OCI-LY7 (cell line): Measurements from ENCODE around the gene MRPS18C. TPM values are rescaled to one million over a fixed set of nuclear protein-coding genes. Genes with fewer than 3 reads are reported as not detected.
"Not testable (repeated sequence)": the region's sequence is repeated elsewhere in the genome, so short reads cannot be mapped to it uniquely, and the experiment has no call there.

Experiments
- BruUV-seq: library from RNA; stranded (reverse); fragments of 400-500 nt; replicated peaks from 2 replicates; lab custom pipeline; 2021; lab: Mats Ljungman, UMichigan
- CTCF ChIA-PET: fragments of 300-600 bp; sonication (Branson Sonifier 250); formaldehyde crosslinking; loops from one replicate; lab custom pipeline; 2022; ENCODE audit warnings: antibody characterized with exemption; ENCODE audit not compliant: unreplicated experiment; lab: Charles Lee
- POLR2A ChIA-PET: fragments of 300-600 bp; sonication (Branson Sonifier 250); formaldehyde crosslinking; loops from one replicate; lab custom pipeline; 2022; ENCODE audit warnings: antibody characterized with exemption; lab: Charles Lee
- DNase-seq: peaks from one replicate; pipeline ENCODE4 v3.0.0-alpha.2; 2015; ENCODE audit warnings: low spot score
- H2AFZ ChIP-seq: fragments of 200-600 bp; sonication (generic), shearing (Covaris generic); 2 replicates; pipeline ENCODE4 v1.6.1; 2014; ENCODE audit warnings: mild to moderate bottlenecking, antibody characterized with exemption, low read length, moderate library complexity
- H3K27ac ChIP-seq: fragments of 200-600 bp; sonication (generic); 2 replicates; pipeline ENCODE4 v1.5.1; 2014; ENCODE audit warnings: mixed run types, low read depth, mild to moderate bottlenecking, moderate library complexity, low read length, inconsistent platforms; ENCODE audit not compliant: poor library complexity, severe bottlenecking
- H3K36me3 ChIP-seq: fragments of 200-600 bp; sonication (generic); 2 replicates; pipeline ENCODE4 v1.6.1; 2014; ENCODE audit warnings: mild to moderate bottlenecking, antibody characterized with exemption, low read length, moderate library complexity, mixed read lengths; ENCODE audit not compliant: insufficient read depth
- H3K4me1 ChIP-seq: fragments of 200-600 bp; sonication (generic); 2 replicates; pipeline ENCODE4 v1.5.1; 2014; ENCODE audit warnings: mild to moderate bottlenecking, low read length; ENCODE audit not compliant: insufficient read depth, poor library complexity, severe bottlenecking
- H3K4me2 ChIP-seq: fragments of 200-600 bp; sonication (generic); 2 replicates; pipeline ENCODE4 v1.6.1; 2014; ENCODE audit warnings: mild to moderate bottlenecking, low read length
- H3K4me3 ChIP-seq: fragments of 200-600 bp; sonication (generic); 2 replicates; pipeline ENCODE4 v1.5.1; 2014; ENCODE audit warnings: mild to moderate bottlenecking, low read depth, low read length; ENCODE audit not compliant: poor library complexity, severe bottlenecking
- H3K79me2 ChIP-seq: fragments of 200-600 bp; sonication (generic); 2 replicates; pipeline ENCODE4 v1.6.1; 2016; ENCODE audit warnings: low read depth, mild to moderate bottlenecking, low read length, moderate library complexity, mixed read lengths; ENCODE audit not compliant: insufficient read depth
- H3K9me2 ChIP-seq: fragments of 200-600 bp; sonication (generic); 2 replicates; pipeline ENCODE4 v1.6.1; 2016; ENCODE audit warnings: mild to moderate bottlenecking, low read length, mixed read lengths; ENCODE audit not compliant: insufficient read depth
- H3K9me3 ChIP-seq: fragments of 200-600 bp; sonication (generic); 2 replicates; pipeline ENCODE4 v1.6.1; 2014; ENCODE audit warnings: mild to moderate bottlenecking, mixed run types, low read length, mixed read lengths
- H4K20me1 ChIP-seq: fragments of 200-600 bp; sonication (generic); 2 replicates; pipeline ENCODE4 v1.6.1; 2014; ENCODE audit warnings: mild to moderate bottlenecking, antibody characterized with exemption, low read length, moderate library complexity, mixed read lengths; ENCODE audit not compliant: insufficient read depth
- EZH2phosphoT487 ChIP-seq: fragments of 200-600 bp; sonication (generic); IDR thresholded peaks from 2 replicates; pipeline ENCODE4 v1.6.1; 2018; ENCODE audit warnings: low read depth, borderline replicate concordance, mild to moderate bottlenecking, mixed run types, antibody characterized with exemption, low read length, moderate library complexity, mixed read lengths
- intact Hi-C: fragments of 100-400 bp; cut with micrococcal nuclease; formaldehyde crosslinking; loops from one replicate; pipeline ENCODE4 v1.10.0; 2022; ENCODE audit not compliant: unreplicated experiment
- total RNA-seq, 2 experiments: library from RNA; depleted of rRNA in 1 of 2; stranded (reverse); fragments of >200 nt in 1 of 2; shearing (Covaris generic) in 1 of 2; gene quantifications; 2 replicates each; pipeline ENCODE4 v1.2.3, GENCODE V29; 2014 to 2022
- TF ChIP-seq, protein P1 (sequence below): fragments of 200-600 bp; sonication (generic); conservative IDR thresholded peaks from 2 replicates; pipeline ENCODE4 v1.5.1; 2014; ENCODE audit warnings: mild to moderate bottlenecking, antibody characterized with exemption, low read length, moderate library complexity, mixed read lengths

MRPS18C gene
- total RNA-seq, 2 experiments from 2014 or later = 38.1 to 104 TPM

DNA sequence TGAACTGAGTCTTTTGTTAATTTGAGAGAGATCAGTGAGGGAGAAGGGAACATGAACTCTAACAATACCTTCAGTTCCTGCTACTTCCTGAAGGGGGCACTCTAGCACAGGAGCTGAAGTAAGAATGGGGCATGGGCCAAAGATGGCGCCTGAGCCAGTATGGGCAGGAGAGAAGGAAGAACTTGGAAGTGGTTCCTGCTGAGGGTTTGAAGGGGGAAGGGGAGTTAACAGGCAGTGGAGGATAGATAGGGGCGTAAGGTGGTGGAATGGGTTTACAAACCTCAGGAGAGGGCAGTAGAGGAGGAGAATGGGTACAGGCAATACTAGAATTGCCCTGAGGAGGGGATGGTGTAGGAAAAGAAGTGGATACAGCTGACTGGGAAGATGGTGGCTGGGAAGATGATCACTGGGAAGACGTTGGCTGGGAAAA lies 53.3 kb downstream of the MRPS18C start:
- POLR2A ChIA-PET = interaction anchor here (0.9 to 2.8 kb wide), 2 partner anchors 10 to 14 kb away, joined by 3 to 8 read pairs; no protein-coding TSS in a partner anchor
- H3K79me2 ChIP-seq, H3K9me2 ChIP-seq, BruUV-seq, H3K4me1 ChIP-seq, CTCF ChIA-PET, H3K9me3 ChIP-seq, H3K36me3 ChIP-seq, H3K4me2 ChIP-seq, H4K20me1 ChIP-seq, H3K4me3 ChIP-seq, H3K27ac ChIP-seq: not testable (repeated sequence)
- H2AFZ ChIP-seq = peak overlapping the region; percentile 74; the same call in 1 of the 2 replicates
- intact Hi-C loops = loop anchor here (1.0 kb wide), 2 partner anchors 131 to 135 kb away; no protein-coding TSS in a partner anchor
- TF ChIP-seq, protein P1, sequence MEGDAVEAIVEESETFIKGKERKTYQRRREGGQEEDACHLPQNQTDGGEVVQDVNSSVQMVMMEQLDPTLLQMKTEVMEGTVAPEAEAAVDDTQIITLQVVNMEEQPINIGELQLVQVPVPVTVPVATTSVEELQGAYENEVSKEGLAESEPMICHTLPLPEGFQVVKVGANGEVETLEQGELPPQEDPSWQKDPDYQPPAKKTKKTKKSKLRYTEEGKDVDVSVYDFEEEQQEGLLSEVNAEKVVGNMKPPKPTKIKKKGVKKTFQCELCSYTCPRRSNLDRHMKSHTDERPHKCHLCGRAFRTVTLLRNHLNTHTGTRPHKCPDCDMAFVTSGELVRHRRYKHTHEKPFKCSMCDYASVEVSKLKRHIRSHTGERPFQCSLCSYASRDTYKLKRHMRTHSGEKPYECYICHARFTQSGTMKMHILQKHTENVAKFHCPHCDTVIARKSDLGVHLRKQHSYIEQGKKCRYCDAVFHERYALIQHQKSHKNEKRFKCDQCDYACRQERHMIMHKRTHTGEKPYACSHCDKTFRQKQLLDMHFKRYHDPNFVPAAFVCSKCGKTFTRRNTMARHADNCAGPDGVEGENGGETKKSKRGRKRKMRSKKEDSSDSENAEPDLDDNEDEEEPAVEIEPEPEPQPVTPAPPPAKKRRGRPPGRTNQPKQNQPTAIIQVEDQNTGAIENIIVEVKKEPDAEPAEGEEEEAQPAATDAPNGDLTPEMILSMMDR = peak; percentile 86
- DNase-seq = peak; percentile 36

DNA sequence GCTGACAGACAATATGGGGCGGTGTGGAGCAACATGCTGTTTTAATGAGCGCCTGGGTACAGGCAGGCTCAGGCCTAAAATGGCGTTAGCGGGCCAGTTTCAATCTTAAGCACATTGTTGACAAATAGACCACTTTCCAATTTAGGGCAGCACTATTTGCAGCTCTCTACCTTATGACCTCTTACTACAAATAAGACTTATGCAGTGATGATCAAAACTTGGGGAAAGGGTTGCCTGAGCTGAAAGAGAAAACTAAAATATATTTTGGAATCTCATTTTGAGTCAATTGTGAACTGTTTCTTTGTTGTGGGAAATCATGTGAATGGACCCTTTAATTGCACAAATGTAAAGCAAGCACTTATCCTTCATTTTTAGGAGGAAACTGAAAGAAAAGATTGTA lies 54.6 kb downstream of the MRPS18C start:
- no peak overlapping the region for H3K4me3 ChIP-seq
- TF ChIP-seq EZH2phosphoT487 = no peak
- TF ChIP-seq, protein P1 = no peak
- no peaks in the 10 kb centered on the region for H3K4me1 ChIP-seq
- H3K9me2 ChIP-seq = no peaks in the 10 kb centered on the region
- H2AFZ ChIP-seq = no peak overlapping the region
- H3K9me3 ChIP-seq = no peaks in the 10 kb centered on the region
- no peak overlapping the region for H3K27ac ChIP-seq
- ChIA-PET CTCF (no interaction called here), POLR2A (interaction anchor here (1.3 to 2.8 kb wide), 2 partner anchors 11 to 34 kb away, joined by 5 to 8 read pairs; no protein-coding TSS in a partner anchor)
- DNase-seq = no peak
- intact Hi-C loops = no loop called here
- H3K36me3 ChIP-seq = no peaks in the 10 kb centered on the region
- H3K79me2 ChIP-seq = no peaks in the 10 kb centered on the region
- no peak overlapping the region for H3K4me2 ChIP-seq
- no peaks in the 10 kb centered on the region for H4K20me1 ChIP-seq
- no TSS peak for BruUV-seq

Other genes with a start within 250 kb of the MRPS18C start
- gene COQ2, start 171.3 kb upstream of the MRPS18C start, total RNA-seq (2014; rRNA removed; shearing (Covaris generic)) = 12.1 and 12.8 TPM in 2 replicates
- gene COQ2, start 171.3 kb upstream of the MRPS18C start, total RNA-seq (2022) = 14.4 and 17.9 TPM in 2 replicates
- gene HPSE, start 121.2 kb upstream of the MRPS18C start, total RNA-seq (2014; rRNA removed; shearing (Covaris generic)) = 1.8 and 3.1 TPM in 2 replicates
- gene HPSE, start 121.2 kb upstream of the MRPS18C start, total RNA-seq (2022) = 2.4 and 3.0 TPM in 2 replicates
- 63.3 and 67.1 TPM in 2 replicates for gene HELQ, start 235 bp upstream of the MRPS18C start, total RNA-seq (2014; rRNA removed; shearing (Covaris generic))
- 66.3 and 70.4 TPM in 2 replicates for gene HELQ, start 235 bp upstream of the MRPS18C start, total RNA-seq (2022)
- gene ABRAXAS1, start 29.0 kb downstream of the MRPS18C start, total RNA-seq (2014; rRNA removed; shearing (Covaris generic)) = 17.7 and 24.4 TPM in 2 replicates
- 26.5 and 28.4 TPM in 2 replicates for gene ABRAXAS1, start 29.0 kb downstream of the MRPS18C start, total RNA-seq (2022)
- 0.41 TPM in 1 of 2 replicates, not detected in the other for gene GPAT3, start 80.0 kb downstream of the MRPS18C start, total RNA-seq (2014; rRNA removed; shearing (Covaris generic))
- gene GPAT3, start 80.0 kb downstream of the MRPS18C start, total RNA-seq (2022) = not detected in 2 replicates